ENCODE results near the gene DPPA3. TPM values are rescaled to one million over a fixed set of nuclear protein-coding genes. Genes with fewer than 3 reads are reported as not detected.

DPPA3 gene
- total RNA-seq, 1 donor from 2014 or later, result not detected

DNA sequence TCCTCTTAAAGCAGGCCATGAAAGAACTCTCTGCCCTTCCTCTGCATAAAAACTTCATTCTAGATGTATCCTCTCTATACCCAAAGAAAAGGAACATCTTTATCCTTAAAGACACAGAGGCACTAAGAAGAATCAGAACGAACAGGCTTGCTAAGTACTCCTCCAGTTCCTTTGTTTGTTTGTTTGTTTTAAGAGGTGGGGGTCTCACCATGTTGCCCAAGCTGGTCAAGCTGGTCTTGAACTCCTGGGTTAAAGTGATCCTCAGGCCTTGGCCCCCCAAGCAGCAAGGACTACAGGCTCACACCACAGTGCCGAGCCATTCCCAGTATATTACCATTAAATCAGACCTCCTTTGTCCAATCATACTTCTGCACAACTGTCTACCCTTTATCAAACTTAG, 29.7 kb upstream of the DPPA3 start:
- H3K4me2 ChIP-seq (ENCODE audit: low read length), result no peak overlapping the region
- FAIRE-seq (no peak), DNase-seq (ENCODE audit: low read depth) (no peak)

DNA sequence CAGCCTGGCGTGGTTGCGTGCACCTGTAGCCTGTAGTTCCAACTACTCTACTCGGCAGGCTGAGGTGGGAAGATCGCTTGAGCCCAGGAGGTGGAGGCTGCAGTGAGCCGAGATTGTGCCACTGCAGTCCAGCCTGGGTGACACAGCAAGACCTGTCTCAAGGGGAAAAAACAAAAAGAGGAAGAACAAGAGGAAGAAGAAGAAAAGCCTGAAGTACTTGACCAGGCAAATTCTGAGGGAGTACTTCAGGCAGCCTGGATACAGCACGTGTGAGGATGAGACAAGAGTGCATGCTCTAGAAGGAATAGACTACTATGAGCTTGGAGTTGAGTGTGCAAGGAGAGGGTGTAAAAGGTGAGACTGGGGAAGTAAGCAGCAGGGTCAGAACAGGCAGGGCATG, 17.4 kb upstream of the DPPA3 start:
- no peak for TF ChIP-seq EZH2 (IDR thresholded peaks at IDR 0.05; ENCODE audit: insufficient read depth, low read length)
- TF ChIP-seq, protein P1, sequence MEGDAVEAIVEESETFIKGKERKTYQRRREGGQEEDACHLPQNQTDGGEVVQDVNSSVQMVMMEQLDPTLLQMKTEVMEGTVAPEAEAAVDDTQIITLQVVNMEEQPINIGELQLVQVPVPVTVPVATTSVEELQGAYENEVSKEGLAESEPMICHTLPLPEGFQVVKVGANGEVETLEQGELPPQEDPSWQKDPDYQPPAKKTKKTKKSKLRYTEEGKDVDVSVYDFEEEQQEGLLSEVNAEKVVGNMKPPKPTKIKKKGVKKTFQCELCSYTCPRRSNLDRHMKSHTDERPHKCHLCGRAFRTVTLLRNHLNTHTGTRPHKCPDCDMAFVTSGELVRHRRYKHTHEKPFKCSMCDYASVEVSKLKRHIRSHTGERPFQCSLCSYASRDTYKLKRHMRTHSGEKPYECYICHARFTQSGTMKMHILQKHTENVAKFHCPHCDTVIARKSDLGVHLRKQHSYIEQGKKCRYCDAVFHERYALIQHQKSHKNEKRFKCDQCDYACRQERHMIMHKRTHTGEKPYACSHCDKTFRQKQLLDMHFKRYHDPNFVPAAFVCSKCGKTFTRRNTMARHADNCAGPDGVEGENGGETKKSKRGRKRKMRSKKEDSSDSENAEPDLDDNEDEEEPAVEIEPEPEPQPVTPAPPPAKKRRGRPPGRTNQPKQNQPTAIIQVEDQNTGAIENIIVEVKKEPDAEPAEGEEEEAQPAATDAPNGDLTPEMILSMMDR (IDR thresholded peaks at IDR 0.05; ENCODE audit: insufficient read depth, low read depth, low read length), result no peak
- H4K20me1 ChIP-seq (ENCODE audit: insufficient read depth, low read length), result no peaks in the 10 kb centered on the region
- no peaks in the 10 kb centered on the region for H3K9me3 ChIP-seq (ENCODE audit: insufficient read depth, low read depth, low read length)
- H3K4me3 ChIP-seq (ENCODE audit: insufficient read depth, low read depth, low read length), result no peak overlapping the region
- H3K27ac ChIP-seq (ENCODE audit: low read depth, low read length), result no peak overlapping the region
- H3K36me3 ChIP-seq (ENCODE audit: insufficient read depth, low read length), result no peaks in the 10 kb centered on the region
- DNase-seq (ENCODE audit: low read depth) (no peak), FAIRE-seq (no peak)
- Mint-ChIP-seq H3K36me3 (ENCODE audit: low read depth, unreplicated experiment) (no peaks in the 10 kb centered on the region), H3K27ac (ENCODE audit: unreplicated experiment) (no peak overlapping the region), H3K9me3 (ENCODE audit: unreplicated experiment) (no peaks in the 10 kb centered on the region), H3K4me1 (ENCODE audit: low read depth, unreplicated experiment) (peaks cover 2% of the 10 kb centered on the region), H3K4me3 (ENCODE audit: unreplicated experiment) (no peak overlapping the region), H3K27me3 (ENCODE audit: low read depth, unreplicated experiment) (peaks cover 2% of the 10 kb centered on the region)
- H3K4me2 ChIP-seq (ENCODE audit: low read length), result no peak overlapping the region
- no peaks in the 10 kb centered on the region for H3K79me2 ChIP-seq (ENCODE audit: insufficient read depth, low read length)
- H3K4me1 ChIP-seq (ENCODE audit: insufficient read depth, low read length), result no peaks in the 10 kb centered on the region
- H3K27me3 ChIP-seq (ENCODE audit: insufficient read depth, low read length), result no peaks in the 10 kb centered on the region
- no peak overlapping the region for H3K9ac ChIP-seq (ENCODE audit: low read length)
- H2AFZ ChIP-seq (ENCODE audit: low read depth, low read length), result no peak overlapping the region

More for the DNA sequence above, 29.7 kb upstream of the DPPA3 start:
- H3K4me3 ChIP-seq (ENCODE audit: insufficient read depth, low read depth, low read length), result no peak overlapping the region
- H3K27me3 Mint-ChIP-seq (ENCODE audit: low read depth, unreplicated experiment), result no peaks in the 10 kb centered on the region
- H3K27ac Mint-ChIP-seq (ENCODE audit: unreplicated experiment), result no peak overlapping the region
- no peak overlapping the region for H3K27ac ChIP-seq (ENCODE audit: low read depth, low read length)
- H3K9me3 Mint-ChIP-seq (ENCODE audit: unreplicated experiment), result no peaks in the 10 kb centered on the region
- no peaks in the 10 kb centered on the region for H3K9me3 ChIP-seq (ENCODE audit: insufficient read depth, low read depth, low read length)
- H3K4me1 ChIP-seq (ENCODE audit: insufficient read depth, low read length), result no peaks in the 10 kb centered on the region
- H3K36me3 ChIP-seq (ENCODE audit: insufficient read depth, low read length), result no peaks in the 10 kb centered on the region
- H4K20me1 ChIP-seq (ENCODE audit: insufficient read depth, low read length), result no peaks in the 10 kb centered on the region
- no peaks in the 10 kb centered on the region for H3K4me1 Mint-ChIP-seq (ENCODE audit: low read depth, unreplicated experiment)
- no peaks in the 10 kb centered on the region for H3K79me2 ChIP-seq (ENCODE audit: insufficient read depth, low read length)
- TF ChIP-seq, protein P1 (IDR thresholded peaks at IDR 0.05; ENCODE audit: insufficient read depth, low read depth, low read length), result no peak
- no peak for TF ChIP-seq EZH2 (IDR thresholded peaks at IDR 0.05; ENCODE audit: insufficient read depth, low read length)
- H3K36me3 Mint-ChIP-seq (ENCODE audit: low read depth, unreplicated experiment), result no peaks in the 10 kb centered on the region
- H2AFZ ChIP-seq (ENCODE audit: low read depth, low read length), result no peak overlapping the region
- no peak overlapping the region for H3K9ac ChIP-seq (ENCODE audit: low read length)
- no peak overlapping the region for H3K4me3 Mint-ChIP-seq (ENCODE audit: unreplicated experiment)
- no peaks in the 10 kb centered on the region for H3K27me3 ChIP-seq (ENCODE audit: insufficient read depth, low read length)

DNA sequence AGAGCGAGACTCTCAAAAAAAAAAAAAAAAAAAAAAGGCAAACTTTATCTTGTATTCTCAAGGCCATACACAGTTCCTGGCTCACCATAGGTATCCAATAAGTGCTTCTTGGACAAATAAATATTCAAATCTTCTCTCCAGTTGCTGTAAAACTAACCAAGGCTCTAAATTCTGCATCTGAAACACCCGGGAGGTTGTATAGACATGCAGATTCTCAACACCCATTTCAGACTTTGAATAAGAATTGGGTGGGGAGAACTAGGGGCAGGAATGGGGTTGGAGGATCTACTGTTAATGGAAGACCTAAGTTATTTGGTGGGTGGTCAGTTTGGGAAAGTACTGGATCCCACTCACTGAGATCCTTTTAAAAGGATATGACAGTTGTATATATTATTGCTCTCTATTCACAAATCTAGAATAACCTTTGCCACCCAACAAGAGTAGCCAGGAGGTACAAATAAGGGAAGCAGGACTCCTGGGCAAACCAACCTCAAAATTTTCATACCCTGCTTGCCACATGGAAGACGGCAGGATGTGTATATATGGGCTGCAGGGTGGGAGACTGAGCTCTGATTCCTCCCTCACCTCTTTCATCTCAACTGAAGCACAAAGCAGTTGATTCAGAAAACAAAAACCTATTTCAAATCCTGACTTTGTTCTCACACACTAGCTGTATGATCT, 16.5 kb upstream of the DPPA3 start:
- no peak overlapping the region for H2AFZ ChIP-seq (ENCODE audit: low read depth, low read length)
- no peaks in the 10 kb centered on the region for H4K20me1 ChIP-seq (ENCODE audit: insufficient read depth, low read length)
- DNase-seq (ENCODE audit: low read depth) (no peak), FAIRE-seq (no peak)
- H3K4me3 ChIP-seq (ENCODE audit: insufficient read depth, low read depth, low read length), result no peak overlapping the region
- H3K27me3 Mint-ChIP-seq (ENCODE audit: low read depth, unreplicated experiment), result peaks cover 2% of the 10 kb centered on the region
- H3K79me2 ChIP-seq (ENCODE audit: insufficient read depth, low read length), result no peaks in the 10 kb centered on the region
- no peaks in the 10 kb centered on the region for H3K27me3 ChIP-seq (ENCODE audit: insufficient read depth, low read length)
- H3K27ac Mint-ChIP-seq (ENCODE audit: unreplicated experiment), result no peak overlapping the region
- H3K4me3 Mint-ChIP-seq (ENCODE audit: unreplicated experiment), result no peak overlapping the region
- H3K36me3 Mint-ChIP-seq (ENCODE audit: low read depth, unreplicated experiment), result no peaks in the 10 kb centered on the region
- H3K4me1 Mint-ChIP-seq (ENCODE audit: low read depth, unreplicated experiment), result peaks cover 2% of the 10 kb centered on the region
- TF ChIP-seq EZH2 (IDR thresholded peaks at IDR 0.05; ENCODE audit: insufficient read depth, low read length), result no peak
- TF ChIP-seq, protein P1 (IDR thresholded peaks at IDR 0.05; ENCODE audit: insufficient read depth, low read depth, low read length), result no peak
- no peaks in the 10 kb centered on the region for H3K4me1 ChIP-seq (ENCODE audit: insufficient read depth, low read length)
- no peaks in the 10 kb centered on the region for H3K36me3 ChIP-seq (ENCODE audit: insufficient read depth, low read length)
- no peak overlapping the region for H3K27ac ChIP-seq (ENCODE audit: low read depth, low read length)
- H3K4me2 ChIP-seq (ENCODE audit: low read length), result no peak overlapping the region
- no peaks in the 10 kb centered on the region for H3K9me3 ChIP-seq (ENCODE audit: insufficient read depth, low read depth, low read length)
- no peak overlapping the region for H3K9ac ChIP-seq (ENCODE audit: low read length)
- H3K9me3 Mint-ChIP-seq (ENCODE audit: unreplicated experiment), result no peaks in the 10 kb centered on the region
